HL-60 (cell line): Measurements from ENCODE around the gene TMEM204.

Experiments used
- CTCF ChIP-seq: IDR thresholded peaks from one replicate; pipeline ENCODE4 v1.5.1; 2011; ENCODE audit warnings: low read length, control low read depth, inconsistent platforms; ENCODE audit not compliant: insufficient read depth
- GABPA ChIP-seq: IDR thresholded peaks from 2 replicates; pipeline ENCODE4 v1.6.1; 2012; ENCODE audit warnings: low read depth
- SPI1 ChIP-seq: IDR thresholded peaks from 2 replicates; pipeline ENCODE4 v1.6.1; 2012; ENCODE audit warnings: low read depth, mild to moderate bottlenecking, borderline replicate concordance

GRCh38 chr16:1597154-1597553, 63.7 kb downstream of the TMEM204 start:
- TF ChIP-seq CTCF (no peak), GABPA (no peak), SPI1 (no peak)
